ENCODE measurements around the gene KANK2. TPM values are rescaled to one million over a fixed set of nuclear protein-coding genes. Genes with fewer than 3 reads are reported as not detected.

The KANK2 gene
- total RNA-seq, 1 donor from 2014 or later: 84.7 TPM

DNA sequence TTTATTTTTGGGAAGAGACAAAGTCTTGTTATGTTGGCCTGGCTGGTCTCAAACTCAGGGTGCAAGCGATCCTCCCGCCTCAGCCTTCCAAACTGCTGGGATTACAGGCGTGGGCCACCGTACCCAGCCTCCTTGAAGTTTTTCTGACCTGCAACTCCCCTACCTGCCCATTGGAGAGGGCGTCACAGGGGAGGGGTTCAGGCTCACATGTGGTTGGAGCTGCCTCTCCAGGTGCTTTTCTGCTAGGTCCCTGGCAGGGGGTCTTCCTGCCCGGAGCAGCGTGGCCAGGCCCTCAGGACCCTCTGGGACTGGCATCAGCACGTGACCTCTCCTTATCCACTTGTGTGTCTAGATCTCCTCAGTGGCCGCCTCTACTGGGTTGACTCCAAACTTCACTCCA, 80.8 kb downstream of the KANK2 start:
- no peak for DNase-seq (ENCODE audit: low spot score in 2 of 2, unreplicated experiment in 2 of 2)
- TF ChIP-seq, protein P1, sequence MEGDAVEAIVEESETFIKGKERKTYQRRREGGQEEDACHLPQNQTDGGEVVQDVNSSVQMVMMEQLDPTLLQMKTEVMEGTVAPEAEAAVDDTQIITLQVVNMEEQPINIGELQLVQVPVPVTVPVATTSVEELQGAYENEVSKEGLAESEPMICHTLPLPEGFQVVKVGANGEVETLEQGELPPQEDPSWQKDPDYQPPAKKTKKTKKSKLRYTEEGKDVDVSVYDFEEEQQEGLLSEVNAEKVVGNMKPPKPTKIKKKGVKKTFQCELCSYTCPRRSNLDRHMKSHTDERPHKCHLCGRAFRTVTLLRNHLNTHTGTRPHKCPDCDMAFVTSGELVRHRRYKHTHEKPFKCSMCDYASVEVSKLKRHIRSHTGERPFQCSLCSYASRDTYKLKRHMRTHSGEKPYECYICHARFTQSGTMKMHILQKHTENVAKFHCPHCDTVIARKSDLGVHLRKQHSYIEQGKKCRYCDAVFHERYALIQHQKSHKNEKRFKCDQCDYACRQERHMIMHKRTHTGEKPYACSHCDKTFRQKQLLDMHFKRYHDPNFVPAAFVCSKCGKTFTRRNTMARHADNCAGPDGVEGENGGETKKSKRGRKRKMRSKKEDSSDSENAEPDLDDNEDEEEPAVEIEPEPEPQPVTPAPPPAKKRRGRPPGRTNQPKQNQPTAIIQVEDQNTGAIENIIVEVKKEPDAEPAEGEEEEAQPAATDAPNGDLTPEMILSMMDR (IDR thresholded peaks at IDR 0.05; ENCODE audit: unreplicated experiment): no peak
- H3K4me3 Mint-ChIP-seq: no peak overlapping the region
- no peaks in the 10 kb centered on the region for H3K27me3 Mint-ChIP-seq (ENCODE audit: low read depth)
- H3K27ac Mint-ChIP-seq: peak overlapping the region; percentile 16
- H3K4me1 Mint-ChIP-seq: no peaks in the 10 kb centered on the region
- peaks cover 44% of the 10 kb centered on the region for H3K36me3 Mint-ChIP-seq
- no peaks in the 10 kb centered on the region for H3K9me3 Mint-ChIP-seq

DNA sequence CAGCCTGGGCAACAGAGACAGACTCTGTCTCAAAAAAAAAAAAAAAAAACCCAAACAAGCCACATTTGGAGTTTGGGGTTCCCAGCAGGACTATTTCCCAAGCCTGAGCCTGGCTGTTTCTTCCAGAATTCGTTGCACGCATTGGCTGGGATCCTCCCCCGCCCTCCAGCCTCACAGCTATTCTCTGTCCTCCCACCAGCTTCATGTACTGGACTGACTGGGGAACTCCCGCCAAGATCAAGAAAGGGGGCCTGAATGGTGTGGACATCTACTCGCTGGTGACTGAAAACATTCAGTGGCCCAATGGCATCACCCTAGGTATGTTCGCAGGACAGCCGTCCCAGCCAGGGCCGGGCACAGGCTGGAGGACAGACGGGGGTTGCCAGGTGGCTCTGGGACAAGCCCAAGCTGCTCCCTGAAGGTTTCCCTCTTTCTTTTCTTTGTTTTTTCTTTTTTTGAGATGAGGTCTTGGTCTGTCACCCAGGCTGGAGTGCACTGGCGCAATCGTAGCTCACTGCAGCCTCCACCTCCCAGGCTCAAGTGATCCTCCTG, 81.4 kb downstream of the KANK2 start:
- peaks cover 42% of the 10 kb centered on the region for H3K36me3 Mint-ChIP-seq
- no peak overlapping the region for H3K27ac Mint-ChIP-seq
- no peaks in the 10 kb centered on the region for H3K27me3 Mint-ChIP-seq (ENCODE audit: low read depth)
- no peak overlapping the region for H3K4me3 Mint-ChIP-seq
- no peak for DNase-seq (ENCODE audit: low spot score in 2 of 2, unreplicated experiment in 2 of 2)
- TF ChIP-seq, protein P1 (IDR thresholded peaks at IDR 0.05; ENCODE audit: unreplicated experiment): no peak
- no peaks in the 10 kb centered on the region for H3K4me1 Mint-ChIP-seq
- H3K9me3 Mint-ChIP-seq: no peaks in the 10 kb centered on the region

DNA sequence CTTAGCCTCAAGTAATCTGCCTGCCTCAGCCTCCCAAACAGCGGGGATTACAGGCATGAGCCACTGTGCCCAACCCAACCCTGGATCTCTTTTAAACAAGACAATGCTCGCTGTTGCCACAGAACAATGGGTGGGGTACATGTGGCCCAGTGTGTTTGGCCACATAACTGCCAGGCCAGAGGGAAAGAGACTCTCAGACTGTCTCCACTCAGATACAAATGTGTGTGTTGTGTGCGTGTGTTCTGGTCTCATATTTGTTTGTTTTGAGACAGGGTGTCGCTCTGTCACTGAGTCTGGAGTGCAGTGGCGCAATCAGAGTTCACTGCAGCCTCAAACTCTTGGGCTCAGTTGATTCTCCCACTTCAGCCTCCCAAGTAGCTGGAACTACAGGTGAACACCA, 82.3 kb downstream of the KANK2 start:
- DNase-seq (ENCODE audit: low spot score in 2 of 2, unreplicated experiment in 2 of 2): no peak
- TF ChIP-seq, protein P1 (IDR thresholded peaks at IDR 0.05; ENCODE audit: unreplicated experiment): no peak
- no peaks in the 10 kb centered on the region for H3K4me1 Mint-ChIP-seq
- H3K27ac Mint-ChIP-seq: peak overlapping the region; percentile 61
- H3K9me3 Mint-ChIP-seq: no peaks in the 10 kb centered on the region
- peaks cover 34% of the 10 kb centered on the region for H3K36me3 Mint-ChIP-seq
- no peaks in the 10 kb centered on the region for H3K27me3 Mint-ChIP-seq (ENCODE audit: low read depth)
- no peak overlapping the region for H3K4me3 Mint-ChIP-seq

Other genes starting within 250 kb of the KANK2 start
- gene SMARCA4, start 236.5 kb downstream of the KANK2 start, total RNA-seq: 251 to 274 TPM (median 259 TPM) in 3 replicates
- gene LDLR, start 108.1 kb downstream of the KANK2 start, total RNA-seq: 89.5 to 99.2 TPM (median 95.1 TPM) in 3 replicates
- gene SPC24, start 41.8 kb downstream of the KANK2 start, total RNA-seq: 16.3 to 22.0 TPM (median 20.6 TPM) in 3 replicates
- 0.25 to 0.84 TPM (median 0.29 TPM) in 3 replicates for gene ANGPTL8, start 42.1 kb upstream of the KANK2 start, total RNA-seq
- gene DOCK6, start 65.0 kb upstream of the KANK2 start, total RNA-seq: 64.0 to 66.4 TPM (median 65.1 TPM) in 3 replicates
- not detected in 3 replicates for gene TSPAN16, start 98.6 kb upstream of the KANK2 start, total RNA-seq
- gene RAB3D, start 142.1 kb upstream of the KANK2 start, total RNA-seq: 26.3 to 28.4 TPM (median 27.3 TPM) in 3 replicates
- 56.8 to 61.4 TPM (median 57.2 TPM) in 3 replicates for gene TMEM205, start 148.7 kb upstream of the KANK2 start, total RNA-seq
- 29.6 to 34.9 TPM (median 34.2 TPM) in 3 replicates for gene CCDC159, start 149.0 kb upstream of the KANK2 start, total RNA-seq
- 18.9 to 21.4 TPM (median 20.4 TPM) in 3 replicates for gene PLPPR2, start 157.9 kb upstream of the KANK2 start, total RNA-seq
- gene SWSAP1, start 177.1 kb upstream of the KANK2 start, total RNA-seq: 2.7 to 2.9 TPM (median 2.8 TPM) in 3 replicates
- 23.5 to 24.5 TPM (median 24.3 TPM) in 3 replicates for gene EPOR, start 186.8 kb upstream of the KANK2 start, total RNA-seq
- 80.8 to 84.8 TPM (median 82.6 TPM) in 3 replicates for gene RGL3, start 221.8 kb upstream of the KANK2 start, total RNA-seq
- gene ODAD3, start 237.6 kb upstream of the KANK2 start, total RNA-seq: 0.95 to 1.7 TPM (median 1.4 TPM) in 3 replicates
- gene PRKCSH, start 238.1 kb upstream of the KANK2 start, total RNA-seq: 381 to 396 TPM (median 385 TPM) in 3 replicates

Data from mesothelial cell of epicardium (in vitro differentiated cells).